Measurements from ENCODE around the gene CCDC85A. TPM values are rescaled to one million over a fixed set of nuclear protein-coding genes. Genes with fewer than 3 reads are reported as not detected.

The CCDC85A gene
- total and polyA plus RNA-seq, 2 of the 8 experiments (the other 6 are each of a cell fraction or from before 2014, with no cell fraction given), result 0.20 TPM; not detected in 1

GRCh38 chr2:56263876-56264275 is 80.1 kb downstream of the CCDC85A start:
- no peak overlapping the region for H3K18ac ChIP-seq (ENCODE audit: extremely low read depth, low read length)
- H3K56ac ChIP-seq (replicated peaks; ENCODE audit: insufficient read length, low read depth, low read length), result no peak overlapping the region
- no peak for FAIRE-seq
- no peak overlapping the region for H2BK5ac ChIP-seq (ENCODE audit: low read depth, low read length)
- no peak for DNase-seq (ENCODE audit: low read depth in 1 of 2, low spot score in 2 of 2)
- H2BK120ac ChIP-seq (replicated peaks; ENCODE audit: low read depth, low read length), result no peak overlapping the region
- H2AK5ac ChIP-seq (ENCODE audit: low read depth, low read length), result no peak overlapping the region
- H3K36me3 ChIP-seq (ENCODE audit: control insufficient read depth in 2 of 4, insufficient read depth in 4 of 4, low read length in 3 of 4), result no peaks in the 10 kb centered on the region
- no peaks in the 10 kb centered on the region for H3K79me2 ChIP-seq (ENCODE audit: control insufficient read depth in 1 of 2, insufficient read depth in 2 of 2, low read length in 2 of 2)
- no peak overlapping the region for H4K91ac ChIP-seq (replicated peaks; ENCODE audit: insufficient read length, low read length)
- H3K4me2 ChIP-seq (ENCODE audit: insufficient read depth in 1 of 2, low read depth in 2 of 2, low read length in 2 of 2), result no peak overlapping the region
- no peak overlapping the region for H3K14ac ChIP-seq (ENCODE audit: insufficient read length)
- H4K8ac ChIP-seq (ENCODE audit: extremely low read depth, insufficient read depth, low read length), result no peak overlapping the region
- H3K4me1 ChIP-seq (replicated peaks in 1 of 4; ENCODE audit: control insufficient read depth in 3 of 4, insufficient read depth in 4 of 4, low read length in 3 of 4), result no peaks in the 10 kb centered on the region
- H3K4ac ChIP-seq (replicated peaks; ENCODE audit: insufficient read length, low read depth, low read length), result no peak overlapping the region
- H2BK20ac ChIP-seq (ENCODE audit: low read length), result no peak overlapping the region
- no peaks in the 10 kb centered on the region for H4K20me1 ChIP-seq (replicated peaks in 1 of 2; ENCODE audit: control insufficient read depth in 1 of 2, insufficient read depth in 2 of 2, low read length in 2 of 2)
- H2BK15ac ChIP-seq (ENCODE audit: low read length), result no peak overlapping the region
- 100% methylated on average over 2 of the region's 2 CpGs; no CpG with 5 or more reads in 1 of the 2 experiments for WGBS, 2 experiments (ENCODE audit: extremely low coverage in 1 of 2, insufficient coverage in 1 of 2, insufficient read length in 1 of 2, insufficient replicate concordance in 2 of 2, low coverage in 1 of 2, low lambda C conversion rate in 2 of 2, missing lambda C conversion rate in 1 of 2)
- H3K9ac ChIP-seq (replicated peaks in 1 of 4; ENCODE audit: extremely low read depth in 1 of 4, low read depth in 3 of 4, low read length in 3 of 4), result no peak overlapping the region
- no peak overlapping the region for H2AFZ ChIP-seq (ENCODE audit: low read length)
- ChIA-PET POLR2A (ENCODE audit: partially characterized antibody) (no interaction called here), CTCF (ENCODE audit: partially characterized antibody) (no interaction called here)
- no peak overlapping the region for H3K27ac ChIP-seq (ENCODE audit: low read depth, low read length)
- no peaks in the 10 kb centered on the region for H3K23me2 ChIP-seq (ENCODE audit: low read depth, low read length)
- H3K4me3 ChIP-seq (ENCODE audit: extremely low read depth in 1 of 4, insufficient read depth in 2 of 4, low read depth in 3 of 4, low read length in 4 of 4), result no peak overlapping the region
- H4K5ac ChIP-seq (ENCODE audit: insufficient read length, low read depth, low read length), result no peak overlapping the region
- H3K79me1 ChIP-seq (ENCODE audit: low read depth, low read length), result no peaks in the 10 kb centered on the region
- H3K9me3 ChIP-seq (ENCODE audit: insufficient read depth in 2 of 2, low read depth in 1 of 2, low read length in 1 of 2), result no peaks in the 10 kb centered on the region
- H2BK12ac ChIP-seq (ENCODE audit: low read depth, low read length), result no peak overlapping the region
- H3K27me3 ChIP-seq (replicated peaks in 1 of 4; ENCODE audit: control insufficient read depth in 3 of 4, extremely low read depth in 1 of 4, insufficient read depth in 3 of 4, low read length in 3 of 4), result no peaks in the 10 kb centered on the region
- no peak overlapping the region for H3K23ac ChIP-seq (ENCODE audit: insufficient read length)
- TF ChIP-seq POLR2A (IDR thresholded peaks at IDR 0.05; ENCODE audit: control extremely low read depth in 1 of 2, low read depth in 2 of 2, low read length in 2 of 2) (no peak), ASH2L (IDR thresholded peaks at IDR 0.05; ENCODE audit: low read length) (no peak), TBP (IDR thresholded peaks at IDR 0.05; ENCODE audit: low read depth, low read length) (no peak), TCF12 (IDR thresholded peaks at IDR 0.05; ENCODE audit: low read depth, low read length) (no peak), JUN (IDR thresholded peaks at IDR 0.05; ENCODE audit: low read depth, low read length) (no peak), EGR1 (IDR thresholded peaks at IDR 0.05; ENCODE audit: borderline replicate concordance, low read depth, low read length) (no peak), ZNF274 (IDR thresholded peaks at IDR 0.05; ENCODE audit: borderline replicate concordance, extremely low read depth, low read length) (no peak), E2F6 (IDR thresholded peaks at IDR 0.05) (no peak), CHD1 (IDR thresholded peaks at IDR 0.05; ENCODE audit: low read depth, low read length) (no peak), CHD2 (IDR thresholded peaks at IDR 0.05; ENCODE audit: low read length) (no peak)

Data from H1 (cell line).